Stimulated activated CD4-positive, alpha-beta T cell treated with anti-CD3 and anti-CD28 coated beads, Interleukin-2, amount 100 ng/mL, for 48 hours (primary cell): ENCODE data around the gene PHKA1.
"Not testable (repeated sequence)": the region's sequence is repeated elsewhere in the genome, so short reads cannot be mapped to it uniquely, and the experiment has no call there.

Experiments
- DNase-seq, 2 donors: peaks; one replicate each; pipeline ENCODE4 v3.0.0-alpha.2; 2020

Gene PHKA1

GRCh38 chrX:72713599-72714477 lies at the start of gene PHKA1:
Gene PHKA1 (minus strand): TSS chrX:72714306. CDS start chrX:72713880, 426 bp downstream.
- DNase-seq, result peak; percentile 36 to 48

- not testable (repeated sequence) for DNase-seq
These were observed 46.3 kb upstream of the PHKA1 start for GRCh38 chrX:72760454-72760853.

- DNase-seq, result not testable (repeated sequence)
These were observed 34.4 kb upstream of the PHKA1 start for GRCh38 chrX:72748545-72748944.

DNA sequence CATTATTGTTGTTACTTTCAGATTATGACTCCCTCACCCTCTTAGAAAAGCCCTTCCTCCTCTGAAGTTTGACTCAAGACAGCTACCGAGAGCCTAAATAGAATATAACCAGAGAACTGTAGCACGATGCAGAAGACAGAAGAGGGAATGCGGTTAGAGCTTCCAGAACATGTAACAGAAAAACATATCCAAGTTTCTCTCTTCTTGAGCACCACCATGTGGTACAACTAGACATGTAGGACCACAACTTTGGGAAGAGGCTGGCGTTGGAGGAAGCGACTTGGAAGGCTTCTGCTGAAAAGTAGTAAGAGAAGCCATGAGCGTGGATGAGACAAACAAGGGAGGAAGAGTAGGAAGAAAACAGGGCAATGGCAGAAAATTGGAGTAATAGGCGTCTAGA lies 31.4 kb upstream of the PHKA1 start:
- not testable (repeated sequence) for DNase-seq

GRCh38 chrX:72735561-72735960 lies 21.5 kb upstream of the PHKA1 start:
- no peak for DNase-seq

GRCh38 chrX:72733636-72734035 lies 19.5 kb upstream of the PHKA1 start:
- not testable (repeated sequence) for DNase-seq

DNA sequence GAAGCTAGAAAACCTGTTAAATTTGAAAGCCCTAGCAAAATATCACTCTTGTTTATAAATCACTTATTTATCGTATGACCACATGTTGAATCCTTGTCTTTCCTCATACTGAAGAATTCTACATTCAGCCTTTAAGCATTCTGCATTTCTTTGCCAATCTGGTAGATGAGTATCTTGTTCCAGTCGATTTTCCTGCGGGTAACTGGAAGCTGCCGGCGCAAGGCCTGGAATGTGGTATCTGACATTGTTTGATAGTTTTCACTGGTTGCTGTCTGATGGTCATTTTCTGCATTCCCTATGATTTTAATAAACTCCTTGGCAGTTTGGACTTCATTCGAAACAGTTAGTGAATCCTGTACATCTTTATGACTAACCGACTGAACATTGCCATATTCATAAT lies 13.7 kb upstream of the PHKA1 start:
- DNase-seq, result no peak

GRCh38 chrX:72716766-72717165 lies 2.7 kb upstream of the PHKA1 start:
- no peak for DNase-seq

DNA sequence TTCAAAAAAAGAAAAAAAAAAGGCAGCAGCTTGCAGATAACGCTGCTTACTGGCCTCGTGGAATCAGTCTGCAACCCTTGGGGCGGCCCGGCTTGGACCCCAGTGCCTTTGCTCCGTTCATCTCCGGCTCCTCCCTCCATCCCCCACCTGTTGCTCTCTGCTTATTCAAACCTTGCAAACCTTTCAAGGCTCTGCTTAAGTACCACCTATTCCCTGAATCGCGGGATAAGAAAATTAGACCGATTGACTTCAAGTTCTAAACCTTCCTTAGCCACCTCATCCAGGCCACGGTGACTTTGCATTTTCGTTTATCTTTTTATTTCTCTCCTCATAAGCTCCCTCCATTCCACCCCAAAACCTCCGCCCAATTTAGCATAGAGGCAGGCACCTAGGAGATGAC lies 1.4 kb upstream of the PHKA1 start:
- DNase-seq, result no peak

DNA sequence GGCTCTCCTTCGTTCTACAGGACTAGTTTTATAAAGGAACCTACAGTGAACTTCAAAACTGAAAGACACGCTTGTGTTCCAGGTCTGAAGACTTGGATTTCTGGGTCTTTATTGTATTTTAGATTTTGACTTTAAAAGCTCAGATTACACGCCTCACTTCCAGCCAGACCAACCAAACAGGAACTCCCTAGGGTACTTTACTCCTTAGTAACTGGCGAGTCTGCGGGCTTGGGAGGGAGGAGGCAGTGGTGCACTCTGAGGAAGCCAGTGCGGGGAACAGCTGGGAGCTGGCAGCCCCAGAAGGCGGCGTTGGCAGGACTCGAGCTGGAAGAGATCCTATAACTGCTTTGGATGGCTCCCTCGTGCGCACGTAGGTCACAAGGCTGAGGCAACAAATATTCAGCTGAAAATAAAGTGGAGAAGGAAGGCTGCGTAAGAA lies 391 bp upstream of the PHKA1 start:
- peak in 1 of 2 donors; percentile 2 for DNase-seq

- DNase-seq, result no peak
These were observed 976 bp downstream of the PHKA1 start for GRCh38 chrX:72713130-72713529.

- DNase-seq, result no peak
These were observed 1.9 kb downstream of the PHKA1 start for GRCh38 chrX:72712094-72712755.

DNA sequence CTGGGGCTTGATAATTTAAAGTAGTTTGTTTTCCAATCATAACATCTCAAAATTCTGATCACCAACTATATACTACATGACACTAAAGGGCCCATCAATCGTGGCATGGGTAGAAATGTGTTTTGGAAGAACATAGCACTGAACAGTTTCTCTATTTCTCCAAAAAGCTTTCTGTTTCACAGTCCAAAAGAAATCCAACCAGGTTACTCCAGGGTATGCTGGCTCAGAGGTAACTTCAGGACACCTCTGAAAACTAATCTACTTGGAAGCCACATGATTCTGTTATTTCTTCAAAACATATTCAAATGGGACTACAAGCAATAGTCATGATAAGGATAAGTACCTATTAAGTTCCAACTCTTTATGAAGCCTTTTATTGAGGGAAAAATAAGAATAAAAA lies 8.3 kb downstream of the PHKA1 start:
- DNase-seq, result no peak

GRCh38 chrX:72705111-72705510 lies 9.0 kb downstream of the PHKA1 start:
- DNase-seq, result no peak

DNA sequence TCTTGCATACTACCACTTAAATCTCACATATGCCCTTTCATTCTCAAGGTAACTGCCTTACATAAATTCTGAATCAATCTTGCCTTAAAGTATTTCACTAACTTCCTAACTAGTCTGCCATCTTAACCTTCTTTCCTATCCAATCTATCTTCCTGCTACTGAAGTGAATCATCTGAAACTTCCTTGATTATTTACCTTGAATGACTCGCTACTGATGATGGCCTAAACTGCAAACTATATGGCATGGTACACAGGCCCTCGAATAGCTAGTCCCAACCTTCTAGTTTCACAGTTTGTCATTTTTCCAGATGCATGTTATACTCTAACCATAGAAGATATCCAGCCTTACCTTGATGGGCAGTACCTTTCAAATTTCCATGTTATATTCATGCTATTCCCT lies 19.9 kb downstream of the PHKA1 start:
- DNase-seq, result no peak

DNA sequence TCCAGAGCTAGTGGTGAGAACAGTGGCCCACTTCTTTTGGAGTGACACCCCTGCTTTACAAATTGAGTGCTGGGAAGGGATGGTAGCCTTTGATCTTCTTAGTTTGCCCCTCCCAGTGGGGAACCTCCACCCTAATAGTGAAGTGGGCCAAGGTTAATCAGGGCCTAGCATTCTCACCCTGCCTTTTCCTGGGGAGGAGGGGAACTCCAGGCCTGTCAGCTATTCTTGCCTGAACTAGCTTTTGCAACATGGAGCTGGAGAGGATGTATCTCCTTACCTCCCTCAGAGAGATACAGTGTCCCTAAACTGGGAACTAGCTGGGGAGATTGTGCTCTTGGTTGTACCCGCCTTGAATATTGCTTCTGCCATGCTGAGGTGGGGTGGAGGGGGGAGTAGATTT lies 20.6 kb downstream of the PHKA1 start:
- no peak for DNase-seq

DNA sequence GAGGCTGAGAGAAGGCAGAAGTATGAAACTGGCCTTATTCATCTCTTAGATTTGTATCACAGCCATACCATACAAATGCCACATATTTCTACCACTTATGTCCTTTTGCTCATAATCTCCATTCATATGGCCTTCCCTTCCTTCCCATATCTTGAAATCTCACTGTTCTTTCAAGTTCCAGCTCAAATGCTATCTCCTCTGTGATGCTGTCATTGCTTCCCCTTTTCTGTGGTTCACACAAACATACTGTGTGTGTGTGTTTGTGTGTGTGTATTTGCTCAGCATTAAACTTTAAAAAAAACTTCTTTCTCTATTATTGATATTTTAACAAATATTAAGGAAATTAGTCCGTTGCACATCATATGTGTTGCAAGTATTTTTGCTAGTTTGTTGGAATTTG lies 26.7 kb downstream of the PHKA1 start:
- DNase-seq, result no peak

DNA sequence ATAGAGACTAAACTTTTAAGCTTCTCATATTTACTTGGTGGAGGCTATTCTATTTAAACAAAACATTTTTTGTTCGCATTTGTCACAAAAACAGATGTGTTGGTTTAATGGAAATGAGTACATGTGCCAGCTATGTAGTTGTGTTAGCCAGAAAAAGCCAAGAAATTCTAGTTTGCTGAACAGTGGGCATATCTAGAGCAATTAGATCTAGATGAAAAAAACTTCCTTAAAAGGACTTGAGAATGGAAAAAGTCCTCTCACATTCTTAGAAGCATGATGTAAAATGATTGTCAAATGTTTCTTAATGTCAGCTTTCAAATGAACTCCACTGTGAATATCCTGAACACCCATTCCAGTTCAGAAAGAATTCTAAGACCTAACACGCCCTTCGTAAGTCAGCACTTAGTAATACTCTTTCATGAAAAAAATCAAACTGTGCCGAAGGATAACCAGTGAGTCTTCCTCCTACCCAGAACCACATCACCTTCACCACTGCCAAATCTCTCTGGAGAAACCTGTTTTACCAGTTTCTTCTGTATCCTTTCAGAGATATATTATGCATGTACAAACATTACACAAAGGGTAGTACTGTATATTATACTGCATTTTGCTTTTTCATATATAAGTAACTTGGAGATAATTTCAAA lies 28.2 kb downstream of the PHKA1 start:
- DNase-seq, result no peak

DNA sequence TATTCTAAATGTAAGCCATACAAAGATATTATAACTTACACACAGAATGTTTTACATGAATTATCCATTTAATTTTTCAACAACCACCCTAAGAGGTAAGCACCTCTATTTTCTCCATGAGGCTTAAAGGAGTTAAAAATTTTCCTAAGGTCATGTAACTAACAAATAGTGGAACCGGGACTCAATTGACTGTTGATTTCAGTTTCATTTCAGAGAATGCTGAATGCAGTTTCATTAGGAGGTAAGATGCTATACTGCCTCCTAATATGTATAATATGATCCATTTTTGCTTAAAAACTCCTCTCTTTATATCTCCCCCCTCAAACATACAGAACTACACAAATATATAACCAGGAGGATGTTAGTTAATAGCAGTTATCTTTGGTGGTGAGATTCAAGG lies 29.1 kb downstream of the PHKA1 start:
- DNase-seq, result no peak

GRCh38 chrX:72683631-72684030 lies 30.5 kb downstream of the PHKA1 start:
- no peak for DNase-seq

DNA sequence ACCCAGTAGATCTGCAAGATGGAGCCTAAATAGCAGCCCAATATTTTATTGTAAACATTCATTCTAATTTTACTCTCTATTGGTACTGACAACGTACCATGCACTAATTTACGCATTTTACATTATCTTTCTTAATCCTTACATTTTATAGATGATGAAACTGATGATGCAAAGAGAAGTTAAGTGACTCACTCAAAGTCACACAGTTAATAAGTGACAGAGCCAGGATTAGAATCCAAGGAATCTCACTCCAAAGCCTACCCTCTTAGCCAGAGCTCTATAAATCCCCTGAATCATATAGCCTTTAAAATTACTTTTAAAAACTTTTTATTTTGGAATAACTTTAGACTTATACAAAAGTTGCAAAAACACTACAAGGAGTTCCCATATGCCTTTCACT lies 37.6 kb downstream of the PHKA1 start:
- DNase-seq, result no peak

DNA sequence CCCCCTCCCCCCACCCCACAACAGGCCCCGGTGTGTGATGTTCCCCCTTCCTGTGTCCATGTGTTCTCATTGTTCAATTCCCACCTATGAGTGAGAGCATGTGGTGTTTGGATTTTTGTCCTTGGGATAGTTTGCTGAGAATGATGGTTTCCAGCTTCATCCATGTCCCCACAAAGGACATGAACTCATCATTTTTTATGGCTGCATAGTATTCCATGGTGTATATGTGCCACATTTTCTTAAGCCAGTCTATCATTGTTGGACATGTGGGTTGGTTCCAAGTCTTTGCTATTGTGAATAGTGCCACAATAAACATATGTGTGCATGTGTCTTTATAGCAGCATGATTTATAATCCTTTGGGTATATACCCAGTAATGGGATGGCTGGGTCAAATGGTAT lies 40.2 kb downstream of the PHKA1 start:
- DNase-seq, result not testable (repeated sequence)

DNA sequence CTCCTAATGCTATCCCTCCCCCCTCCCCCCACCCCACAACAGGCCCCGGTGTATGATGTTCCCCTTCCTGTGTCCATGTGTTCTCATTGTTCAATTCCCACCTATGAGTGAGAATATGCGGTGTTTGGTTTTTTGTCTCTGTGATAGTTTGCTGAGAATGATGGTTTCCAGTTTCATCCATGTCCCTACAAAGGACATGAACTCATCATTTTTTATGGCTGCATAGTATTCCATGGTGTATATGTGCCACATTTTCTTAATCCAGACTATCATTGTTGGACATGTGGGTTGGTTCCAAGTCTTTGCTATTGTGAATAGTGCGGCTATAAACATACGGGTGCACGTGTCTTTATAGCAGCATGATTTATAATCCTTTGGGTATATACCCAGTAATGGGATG lies 44.6 kb downstream of the PHKA1 start:
- DNase-seq, result not testable (repeated sequence)

DNA sequence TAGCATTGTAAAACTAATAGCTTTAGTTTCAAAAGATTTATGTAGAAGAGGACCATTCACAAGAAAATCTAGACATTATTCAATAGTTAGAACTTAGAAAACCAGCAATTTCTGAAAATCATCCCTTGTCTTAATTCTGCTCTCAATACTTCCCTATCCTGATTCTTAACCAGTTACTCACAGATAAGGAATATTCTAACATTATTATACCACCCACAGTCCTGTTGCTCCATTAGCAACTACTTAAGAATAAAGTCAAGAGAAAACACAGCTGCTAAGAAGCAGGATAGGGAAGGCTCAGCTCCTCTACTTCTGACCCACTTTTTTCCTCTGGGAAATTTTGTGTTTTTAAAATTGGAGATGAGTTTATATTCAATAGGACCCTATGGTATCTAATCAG lies 47.7 kb downstream of the PHKA1 start:
- DNase-seq, result no peak
